Omental fat pad (tissue), 4 donors: ENCODE data around the gene SERPINB6. TPM values are rescaled to one million over a fixed set of nuclear protein-coding genes. Genes with fewer than 3 reads are reported as not detected.
"Not testable (repeated sequence)": the region's sequence is repeated elsewhere in the genome, so short reads cannot be mapped to it uniquely, and the experiment has no call there.

ENCODE experiments used
- ATAC-seq: fragments of 150-250 bp; one replicate; pipeline ENCODE4 v1.9.1; 2016; ENCODE audit warnings: mild to moderate bottlenecking, moderate library complexity; ENCODE audit not compliant: low FRiP score
- DNase-seq: peaks from one replicate; pipeline ENCODE4 v3.0.0-alpha.2; 2019; ENCODE audit warnings: low spot score
- CTCF ChIP-seq, 3 donors: fragments of 450-650 bp; IDR thresholded peaks; one replicate each; pipeline ENCODE4 v1.5.1; 2016 to 2017; ENCODE audit warnings: antibody characterized with exemption in 3 of 3, mild to moderate bottlenecking in 3 of 3, moderate library complexity in 2 of 3
- total RNA-seq, 4 donors: library from RNA; depleted of rRNA; stranded (reverse); fragments of >200 nt; gene quantifications; one replicate each; pipeline ENCODE4 v1.1.0, GENCODE V29; 2016

Gene SERPINB6
- total RNA-seq, 4 donors from 2014 or later, result 134 to 197 (median 158) TPM

DNA sequence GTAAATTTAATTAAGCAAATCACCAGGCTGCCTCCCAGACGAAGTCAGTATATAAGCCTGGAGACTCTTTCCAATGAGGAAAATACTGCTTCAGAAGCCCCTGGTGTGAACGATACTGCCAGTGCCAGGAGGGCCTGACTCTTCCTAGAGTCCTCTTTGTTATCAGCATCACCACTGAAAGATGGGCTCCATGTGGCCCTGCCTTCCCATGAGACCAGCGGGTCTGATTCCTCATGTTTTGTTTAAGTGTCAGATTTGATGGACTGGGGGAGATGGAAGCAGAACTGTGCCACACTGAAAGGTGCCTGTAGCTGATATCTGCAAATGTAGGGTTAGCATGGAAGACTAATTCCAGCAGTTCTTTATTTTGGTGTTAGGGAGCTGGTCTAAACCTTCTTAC, 36.2 kb upstream of the SERPINB6 start:
- TF ChIP-seq CTCF (IDR thresholded peaks at IDR 0.05), result no peak
- no peak for DNase-seq
- no peak for ATAC-seq

DNA sequence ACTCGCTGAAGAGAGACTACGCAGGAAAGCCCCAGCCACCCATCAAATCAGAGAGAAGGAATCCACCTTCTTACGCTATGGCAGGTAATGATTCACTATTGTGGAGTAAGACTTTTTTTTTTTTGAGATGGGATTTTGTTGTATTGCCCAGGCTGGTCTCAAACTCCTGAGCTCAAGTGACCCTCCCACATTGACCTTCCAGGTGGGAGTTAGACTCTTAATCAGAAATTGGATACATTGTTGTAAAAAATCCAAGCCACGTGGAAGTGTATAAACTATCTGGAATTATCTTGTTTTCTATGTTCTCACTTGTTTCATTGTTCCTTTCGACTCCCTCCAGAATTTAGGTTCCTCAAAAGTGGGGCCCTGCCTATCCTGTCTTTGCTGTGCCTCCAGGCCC, 35.1 kb upstream of the SERPINB6 start:
- no peak for TF ChIP-seq CTCF (IDR thresholded peaks at IDR 0.05)
- no peak for ATAC-seq
- DNase-seq, result no peak

DNA sequence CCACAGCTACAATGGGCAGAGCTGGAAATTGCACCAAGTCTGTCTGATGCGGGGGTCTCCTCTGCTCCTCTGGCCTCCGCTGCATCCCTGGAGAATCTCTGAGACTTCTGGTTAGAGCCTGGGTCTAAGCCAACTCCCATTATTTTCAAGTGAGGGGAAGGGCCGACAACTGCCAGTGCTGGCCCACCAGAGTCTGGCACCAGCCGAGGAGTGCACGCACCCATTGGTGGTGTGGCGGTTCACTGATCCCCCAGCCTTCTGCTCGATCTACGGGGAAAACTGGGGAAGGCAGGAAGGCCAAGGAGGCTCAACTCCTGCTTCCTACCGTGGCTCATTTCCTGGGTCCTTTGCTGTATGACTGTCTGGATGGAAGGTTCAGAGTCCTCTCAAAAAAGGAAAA, 34.5 kb upstream of the SERPINB6 start:
- TF ChIP-seq CTCF (IDR thresholded peaks at IDR 0.05), result no peak
- no peak for ATAC-seq

GRCh38 chr6:3005077-3005476, 33.7 kb upstream of the SERPINB6 start:
- no peak for ATAC-seq
- no peak for DNase-seq
- no peak for TF ChIP-seq CTCF (IDR thresholded peaks at IDR 0.05)

More for the DNA sequence above, 34.5 kb upstream of the SERPINB6 start:
- no peak for DNase-seq

DNA sequence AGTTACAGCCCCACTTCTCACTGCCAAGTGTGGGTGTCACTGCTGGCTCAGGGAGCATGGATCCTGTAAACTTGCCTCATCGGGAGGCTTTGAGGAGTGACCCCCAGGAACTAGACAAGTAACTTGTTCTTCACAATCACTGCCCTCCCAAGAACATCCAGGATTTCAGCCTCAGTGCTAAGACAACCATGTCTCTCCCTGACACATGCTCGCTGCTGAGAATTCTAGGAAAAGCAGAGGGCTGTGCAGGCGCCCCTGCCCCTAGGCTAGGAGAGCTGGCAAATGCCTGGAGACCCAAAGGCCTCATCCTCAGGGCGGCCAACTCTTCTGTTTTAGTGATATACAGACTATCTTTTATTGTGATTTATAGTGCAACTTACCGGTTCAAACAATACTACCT, 31.9 kb upstream of the SERPINB6 start:
- not testable (repeated sequence) for ATAC-seq, DNase-seq

- ATAC-seq (no peak), DNase-seq (no peak)
- TF ChIP-seq CTCF (IDR thresholded peaks at IDR 0.05), result no peak
These were observed 30.5 kb upstream of the SERPINB6 start for GRCh38 chr6:3001773-3002293.

DNA sequence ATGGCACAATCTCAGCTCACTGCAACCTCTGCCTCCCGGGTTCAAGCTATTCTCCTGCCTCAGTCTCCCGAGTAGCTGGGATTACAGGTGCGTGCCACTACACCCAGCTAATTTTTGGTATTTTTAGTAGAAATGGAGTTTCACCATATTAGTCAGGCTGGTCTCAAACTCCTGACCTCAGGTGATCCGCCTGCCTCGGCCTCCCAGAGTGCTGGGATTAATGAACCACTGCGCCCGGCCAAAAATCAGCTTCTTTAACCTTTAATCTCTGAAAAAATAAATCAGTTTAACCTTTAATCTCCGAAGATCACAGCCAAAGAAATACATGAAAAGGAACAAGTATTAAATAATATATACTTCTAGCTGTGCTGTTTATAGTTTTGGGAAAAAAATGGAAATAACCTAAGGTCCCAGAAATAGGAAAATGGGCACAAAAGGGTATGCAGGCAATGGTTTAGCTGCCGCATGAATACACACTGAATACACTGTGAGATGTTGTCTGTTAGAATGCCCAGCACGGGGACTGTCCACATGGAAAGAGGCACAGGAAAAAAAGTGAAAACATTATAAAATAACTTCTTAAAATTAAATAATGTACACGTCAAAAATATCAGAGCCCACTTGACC, 29.9 kb upstream of the SERPINB6 start:
- DNase-seq (no peak), ATAC-seq (no peak)
- TF ChIP-seq CTCF (IDR thresholded peaks at IDR 0.05), result no peak
